Heart left ventricle (tissue), 13 donors: ENCODE results near the gene CLCN1.

ENCODE experiments used
- CTCF ChIP-seq, 12 donors: fragments of 200-600 bp; sonication (generic) in 4 of 12; IDR thresholded peaks; one replicate each; pipeline versions ENCODE4 v1.5.0 to v1.8.0; 2018 to 2022; ENCODE audit warnings: antibody characterized with exemption in 12 of 12, mild to moderate bottlenecking in 5 of 12
- POLR2A ChIP-seq, 2 donors: fragments of 450-650 bp; IDR thresholded peaks; one replicate each; pipeline ENCODE4 v1.6.1; 2017; ENCODE audit warnings: antibody characterized with exemption in 2 of 2, mild to moderate bottlenecking in 2 of 2, moderate library complexity in 2 of 2
- donor health status: ischemic (EF 13 %, LVEDD 7.1; RV severe dilation, severe dysfunction).
- donor health status: DM: no; HTN: yes; CAD: no.
- donor health status: DM: no; HTN: no; CAD: no.
- donor health status: ischemic (EF 25% LVEDD 6.9; RV normal size, moderate dysfunction).
- donor health status: ischemic (EF 25% LVEDD 5.7; RV mildly dilated, moderate dysfunction).
- donor health status: ischemic (EF 35%, LVEDD 5.7; RV mildly dilated, moderate dysfunction).
- donor health status: nonischemic (EF 11% LVEDD 7.7; RV severe dilation, severe dysfunction).
- donor health status: DM: yes; HTN: yes; CAD: no.
- donor health status: PGD.
- donor health status: ischemic (EF 29% LVEDD 5.4; RV normal size, mild dysfunction).
- donor health status: nonischemic (EF 23%, LVEDD 6.1; RV moderate dilation, normal function).

- TF ChIP-seq CTCF (IDR thresholded peaks at IDR 0.05) (no peak), POLR2A (IDR thresholded peaks at IDR 0.05) (no peak)
These were observed 20.0 kb upstream of the CLCN1 start for GRCh38 chr7:143295870-143296269.
